Karpas-422 (cell line): ENCODE results near the gene NPTN. TPM values are rescaled to one million over a fixed set of nuclear protein-coding genes. Genes with fewer than 3 reads are reported as not detected.

Experiments
- total RNA-seq: library from RNA; depleted of rRNA; stranded (reverse); fragments of >200 nt; shearing (Covaris generic); gene quantifications from 2 replicates; pipeline ENCODE4 v1.2.3, GENCODE V29; 2014; ENCODE audit warnings: low replicate concordance; rRNA removed

Gene NPTN
- total RNA-seq, 1 experiment from 2014 or later: 53.6 TPM

Other genes with a start within 250 kb of the NPTN start
- not detected in 2 replicates for gene REC114, start 190.2 kb downstream of the NPTN start, total RNA-seq
- not detected in 2 replicates for gene CD276, start 51.0 kb upstream of the NPTN start, total RNA-seq
- gene INSYN1, start 120.0 kb upstream of the NPTN start, total RNA-seq: not detected in 2 replicates
- not detected in 2 replicates for gene TBC1D21, start 240.2 kb upstream of the NPTN start, total RNA-seq